MM.1S (cell line): Measurements from ENCODE around the gene PRKAR1B.
"Not testable (repeated sequence)": the region's sequence is repeated elsewhere in the genome, so short reads cannot be mapped to it uniquely, and the experiment has no call there.

Experiments used
- DNase-seq: peaks from one replicate; pipeline ENCODE4 v3.0.0-alpha.2; 2015
- H2AFZ ChIP-seq: fragments of 300-600 bp; sonication (generic); 2 replicates; pipeline ENCODE4 v1.6.0; 2016; ENCODE audit warnings: antibody characterized with exemption, low read length
- H3F3A ChIP-seq: fragments of 300-600 bp; sonication (generic); 2 replicates; pipeline ENCODE4 v1.6.1; 2016; ENCODE audit warnings: mild to moderate bottlenecking, antibody characterized with exemption, low read length, moderate library complexity, mixed read lengths; ENCODE audit not compliant: insufficient read depth
- H3K27ac ChIP-seq: fragments of 300-600 bp; sonication (generic); 2 replicates; pipeline ENCODE4 v1.5.1; 2016; ENCODE audit warnings: mild to moderate bottlenecking, low read length
- H3K27me3 ChIP-seq: fragments of 300-600 bp; sonication (generic); replicated peaks from 2 replicates; pipeline ENCODE4 v1.6.0; 2016; ENCODE audit warnings: low read length; ENCODE audit not compliant: insufficient read depth
- H3K36me3 ChIP-seq: fragments of 300-600 bp; sonication (generic); replicated peaks from 2 replicates; pipeline ENCODE4 v1.6.1; 2016; ENCODE audit warnings: mild to moderate bottlenecking, low read length, mixed read lengths; ENCODE audit not compliant: insufficient read depth
- H3K4me1 ChIP-seq: fragments of 300-600 bp; sonication (generic); 2 replicates; pipeline ENCODE4 v1.6.1; 2016; ENCODE audit warnings: low read length, mixed read lengths
- H3K4me2 ChIP-seq: fragments of 300-600 bp; sonication (generic); 2 replicates; pipeline ENCODE4 v1.6.0; 2016; ENCODE audit warnings: low read depth, low read length
- H3K4me3 ChIP-seq: fragments of 300-600 bp; sonication (generic); 2 replicates; pipeline ENCODE4 v1.5.1; 2016; ENCODE audit warnings: low read length, mixed read lengths
- H3K79me2 ChIP-seq: fragments of 300-600 bp; sonication (generic); 2 replicates; pipeline ENCODE4 v1.6.1; 2016; ENCODE audit warnings: mixed run types, low read length, mixed read lengths
- H3K9ac ChIP-seq: fragments of 300-600 bp; sonication (generic); 2 replicates; pipeline ENCODE4 v1.6.1; 2016; ENCODE audit warnings: low read length, mixed read lengths
- H3K9me2 ChIP-seq: fragments of 300-600 bp; sonication (generic); replicated peaks from 2 replicates; pipeline ENCODE4 v1.6.1; 2016; ENCODE audit warnings: mild to moderate bottlenecking, low read length, mixed read lengths; ENCODE audit not compliant: insufficient read depth
- H3K9me3 ChIP-seq: fragments of 300-600 bp; sonication (generic); replicated peaks from 2 replicates; pipeline ENCODE4 v1.6.1; 2016; ENCODE audit warnings: mild to moderate bottlenecking, low read length, mixed read lengths; ENCODE audit not compliant: insufficient read depth
- H4K20me1 ChIP-seq: fragments of 300-600 bp; sonication (generic); 2 replicates; pipeline ENCODE4 v1.6.1; 2016; ENCODE audit warnings: mild to moderate bottlenecking, low read length, moderate library complexity, mixed read lengths; ENCODE audit not compliant: insufficient read depth
- EZH2 ChIP-seq: fragments of 300-600 bp; sonication (generic); optimal IDR thresholded peaks from 2 replicates; pipeline ENCODE3; 2017; ENCODE audit warnings: low read depth, mild to moderate bottlenecking, antibody characterized with exemption, low read length, mixed read lengths
- EZH2phosphoT487 ChIP-seq: fragments of 300-600 bp; sonication (generic); IDR thresholded peaks from 2 replicates; pipeline ENCODE4 v1.6.1; 2018; ENCODE audit warnings: antibody characterized with exemption, low read length
- TF ChIP-seq, protein P1 (sequence below): fragments of 300-600 bp; sonication (generic); IDR thresholded peaks from 2 replicates; pipeline ENCODE4 v1.5.1; 2016; ENCODE audit warnings: antibody characterized with exemption, low read length, mixed read lengths

PRKAR1B gene

DNA sequence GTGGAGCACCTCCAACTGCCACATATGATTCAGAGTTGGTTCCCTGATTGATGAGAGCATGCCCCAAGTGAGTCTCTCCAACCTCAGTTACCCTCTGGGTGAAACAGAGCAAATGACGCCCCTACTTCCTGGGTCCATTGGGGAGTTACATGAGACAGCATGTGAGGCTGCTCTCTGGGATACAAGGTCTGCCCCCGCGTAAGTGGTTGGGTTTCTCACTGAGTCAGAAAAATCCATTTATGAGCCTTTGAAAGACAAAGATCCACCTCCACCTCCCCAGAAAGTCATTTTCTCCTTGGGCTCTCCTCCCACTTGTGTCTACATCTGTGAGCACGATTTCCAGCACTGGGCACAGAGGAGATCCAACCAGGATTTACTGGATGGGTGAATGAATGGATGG is 71.3 kb downstream of the PRKAR1B start:
- H3K27ac ChIP-seq = no peak overlapping the region
- no peaks in the 10 kb centered on the region for H3F3A ChIP-seq
- DNase-seq = no peak
- H3K4me3 ChIP-seq = no peak overlapping the region
- no peaks in the 10 kb centered on the region for H4K20me1 ChIP-seq
- H3K4me2 ChIP-seq = no peak overlapping the region
- H3K4me1 ChIP-seq = no peaks in the 10 kb centered on the region
- H3K27me3 ChIP-seq = no peaks in the 10 kb centered on the region
- no peaks in the 10 kb centered on the region for H3K36me3 ChIP-seq
- H3K79me2 ChIP-seq = no peaks in the 10 kb centered on the region
- no peak overlapping the region for H2AFZ ChIP-seq
- no peak overlapping the region for H3K9ac ChIP-seq
- H3K9me3 ChIP-seq = no peaks in the 10 kb centered on the region
- H3K9me2 ChIP-seq = no peaks in the 10 kb centered on the region
- TF ChIP-seq EZH2 (no peak), EZH2phosphoT487 (no peak)
- TF ChIP-seq, protein P1, sequence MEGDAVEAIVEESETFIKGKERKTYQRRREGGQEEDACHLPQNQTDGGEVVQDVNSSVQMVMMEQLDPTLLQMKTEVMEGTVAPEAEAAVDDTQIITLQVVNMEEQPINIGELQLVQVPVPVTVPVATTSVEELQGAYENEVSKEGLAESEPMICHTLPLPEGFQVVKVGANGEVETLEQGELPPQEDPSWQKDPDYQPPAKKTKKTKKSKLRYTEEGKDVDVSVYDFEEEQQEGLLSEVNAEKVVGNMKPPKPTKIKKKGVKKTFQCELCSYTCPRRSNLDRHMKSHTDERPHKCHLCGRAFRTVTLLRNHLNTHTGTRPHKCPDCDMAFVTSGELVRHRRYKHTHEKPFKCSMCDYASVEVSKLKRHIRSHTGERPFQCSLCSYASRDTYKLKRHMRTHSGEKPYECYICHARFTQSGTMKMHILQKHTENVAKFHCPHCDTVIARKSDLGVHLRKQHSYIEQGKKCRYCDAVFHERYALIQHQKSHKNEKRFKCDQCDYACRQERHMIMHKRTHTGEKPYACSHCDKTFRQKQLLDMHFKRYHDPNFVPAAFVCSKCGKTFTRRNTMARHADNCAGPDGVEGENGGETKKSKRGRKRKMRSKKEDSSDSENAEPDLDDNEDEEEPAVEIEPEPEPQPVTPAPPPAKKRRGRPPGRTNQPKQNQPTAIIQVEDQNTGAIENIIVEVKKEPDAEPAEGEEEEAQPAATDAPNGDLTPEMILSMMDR = no peak

DNA sequence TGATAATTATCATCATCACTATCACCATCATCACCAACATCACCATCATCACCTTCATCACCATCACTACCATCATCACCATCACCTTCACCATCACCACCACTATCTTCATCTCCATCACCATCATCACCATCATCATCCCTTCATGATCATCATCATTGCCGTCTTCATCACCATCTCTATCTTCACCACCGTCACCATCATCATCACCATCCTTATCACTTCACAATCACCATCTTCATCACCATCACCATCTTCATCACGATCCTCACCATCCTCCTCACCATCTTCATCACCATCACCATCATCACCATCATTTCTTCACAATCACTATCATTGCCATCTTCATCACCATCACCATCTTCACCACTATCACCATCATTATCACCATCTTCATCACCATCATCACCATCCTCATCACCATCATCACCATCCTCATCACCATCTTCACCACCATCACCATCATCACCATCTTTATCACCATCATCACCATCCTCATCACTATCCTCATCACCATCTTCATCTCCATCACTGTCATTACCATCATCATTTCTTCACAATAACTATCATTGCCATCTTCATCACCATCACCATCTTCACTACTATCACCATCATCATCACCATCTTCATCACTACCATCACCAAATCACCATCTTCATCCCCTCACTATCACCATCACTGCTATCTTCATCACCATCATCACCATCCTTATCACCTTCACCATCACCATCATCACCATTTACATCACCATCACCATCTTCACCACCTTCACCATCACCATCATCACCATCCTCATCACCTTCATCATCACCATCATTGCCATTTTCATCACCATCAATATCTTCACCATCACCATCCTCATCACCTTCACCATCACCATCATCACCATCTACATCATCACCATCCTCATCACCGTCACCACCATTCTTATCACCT is 73.0 kb downstream of the PRKAR1B start:
- no peak overlapping the region for H3K9ac ChIP-seq
- no peaks in the 10 kb centered on the region for H3K79me2 ChIP-seq

GRCh38 chr7:652881-653280 is 74.2 kb downstream of the PRKAR1B start:
- H2AFZ ChIP-seq = no peak overlapping the region
- H3K4me3 ChIP-seq = no peak overlapping the region

More for the DNA sequence above, 73.0 kb downstream of the PRKAR1B start:
- Histone ChIP-seq H3K27me3 (no peaks in the 10 kb centered on the region), H3K4me1 (no peaks in the 10 kb centered on the region), H3K36me3 (no peaks in the 10 kb centered on the region), H3K9me3 (no peaks in the 10 kb centered on the region), H2AFZ (no peak overlapping the region), H4K20me1 (no peaks in the 10 kb centered on the region), H3K4me2 (no peak overlapping the region), H3K9me2 (no peaks in the 10 kb centered on the region), H3K27ac (no peak overlapping the region), H3K4me3 (no peak overlapping the region), H3F3A (no peaks in the 10 kb centered on the region)
- TF ChIP-seq, protein P1 = no peak
- TF ChIP-seq EZH2 (no peak), EZH2phosphoT487 (no peak)
- DNase-seq = no peak

GRCh38 chr7:652167-652566 is 74.9 kb downstream of the PRKAR1B start:
- not testable (repeated sequence) for H3K9ac ChIP-seq, H3K4me3 ChIP-seq, H3K36me3 ChIP-seq, H4K20me1 ChIP-seq, H3K4me2 ChIP-seq, H3K79me2 ChIP-seq, H3K27me3 ChIP-seq, H3K4me1 ChIP-seq, H3F3A ChIP-seq, H3K27ac ChIP-seq, H3K9me2 ChIP-seq, DNase-seq, H2AFZ ChIP-seq, H3K9me3 ChIP-seq

More at GRCh38 chr7:652881-653280, 74.2 kb downstream of the PRKAR1B start:
- Histone ChIP-seq H3K36me3 (no peaks in the 10 kb centered on the region), H3K27ac (no peak overlapping the region), H3K9ac (no peak overlapping the region), H3K9me3 (no peaks in the 10 kb centered on the region), H3K4me2 (no peak overlapping the region), H3K27me3 (no peaks in the 10 kb centered on the region), H3F3A (no peaks in the 10 kb centered on the region), H3K4me1 (no peaks in the 10 kb centered on the region), H4K20me1 (no peaks in the 10 kb centered on the region), H3K79me2 (no peaks in the 10 kb centered on the region), H3K9me2 (no peaks in the 10 kb centered on the region)
- no peak for DNase-seq
- TF ChIP-seq, protein P1 = no peak
- TF ChIP-seq EZH2phosphoT487 (no peak), EZH2 (no peak)
